GM12878 (cell line): Measurements from ENCODE around the gene TOM1L2. TPM values are rescaled to one million over a fixed set of nuclear protein-coding genes. Genes with fewer than 3 reads are reported as not detected.

ENCODE experiments used
- ATAC-seq: fragments of 200-7000 bp; cut with Tn5 transposase; 3 replicates; pipeline ENCODE4 v1.9.1; 2020; ENCODE audit warnings: mild to moderate bottlenecking, moderate library complexity
- BruUV-seq: library from RNA; stranded (reverse); fragments of 400-500 nt; replicated peaks from 2 replicates; lab custom pipeline; 2021; lab: Mats Ljungman, UMichigan
- CTCF ChIA-PET: fragments of 300-600 bp; sonication (Branson Sonifier 250); formaldehyde crosslinking; extraction: SDS; loops from one replicate; lab custom pipeline; 2021; ENCODE audit warnings: inconsistent platforms; lab: Yijun Ruan, JAX
- POLR2A ChIA-PET: fragments of 350-600 bp; formaldehyde crosslinking; extraction: SDS; loops from one replicate; lab custom pipeline; 2021; ENCODE audit warnings: inconsistent platforms; lab: Charles Lee
- RAD21 ChIA-PET: fragments of 300-600 bp; sonication (Branson Sonifier 250); formaldehyde crosslinking; loops from one replicate; lab custom pipeline; 2023; ENCODE audit warnings: antibody characterized with exemption; ENCODE audit not compliant: unreplicated experiment; lab: Charles Lee
- SMC1A ChIA-PET: fragments of 300-600 bp; sonication (Branson Sonifier 250); formaldehyde crosslinking; loops from one replicate; lab custom pipeline; 2023; ENCODE audit not compliant: unreplicated experiment, uncharacterized antibody; lab: Charles Lee
- DNase-seq: peaks from one replicate; pipeline ENCODE4 v3.0.0-alpha.2; 2011; ENCODE audit warnings: low read depth, low spot score
- FAIRE-seq: peaks from 3 replicates; lab custom pipeline; 2011; peaks lifted over from hg19 to GRCh38; lab: Jason Lieb, UNC
- H2AFZ ChIP-seq: 2 replicates; pipeline ENCODE4 v1.6.0; 2011; ENCODE audit warnings: low read depth, low read length, control low read depth; ENCODE audit not compliant: control insufficient read depth
- H3K27ac ChIP-seq: 2 replicates; pipeline ENCODE4 v1.5.1; 2011; ENCODE audit warnings: control low read depth; ENCODE audit not compliant: control insufficient read depth, insufficient read depth
- H3K27me3 ChIP-seq, 2 experiments: replicated peaks in 1 of 2; 2 replicates each; pipeline versions ENCODE4 v1.6.0 to v1.6.1; 2011; ENCODE audit warnings: low read length in 1 of 2; ENCODE audit not compliant: control insufficient read depth in 2 of 2, insufficient read depth in 2 of 2
- H3K36me3 ChIP-seq, 2 experiments: 2 replicates each; pipeline ENCODE4 v1.5.1; 2011; ENCODE audit warnings: low read length in 1 of 2; ENCODE audit not compliant: control insufficient read depth in 2 of 2, insufficient read depth in 2 of 2
- H3K4me1 ChIP-seq: 2 replicates; pipeline ENCODE4 v1.6.1; 2011; ENCODE audit warnings: mild to moderate bottlenecking, low read length, moderate library complexity, mixed read lengths; ENCODE audit not compliant: control insufficient read depth, insufficient read depth
- H3K4me2 ChIP-seq: 2 replicates; pipeline ENCODE4 v1.6.0; 2011; ENCODE audit warnings: control low read depth; ENCODE audit not compliant: control insufficient read depth, insufficient read depth
- H3K4me3 ChIP-seq: fragments of 200-600 bp; sonication (generic); 2 replicates; pipeline ENCODE4 v1.5.1; 2016
- H3K79me2 ChIP-seq: 2 replicates; pipeline ENCODE4 v1.6.0; 2011; ENCODE audit warnings: low read length; ENCODE audit not compliant: control insufficient read depth, insufficient read depth
- H3K9ac ChIP-seq: 2 replicates; pipeline ENCODE4 v1.8.0; 2011; ENCODE audit warnings: low read length, control low read depth, mixed read lengths; ENCODE audit not compliant: control insufficient read depth, insufficient read depth
- H3K9me3 ChIP-seq: replicated peaks from 3 replicates; pipeline ENCODE4 v1.5.1; 2011; ENCODE audit warnings: mild to moderate bottlenecking, low read length; ENCODE audit not compliant: control insufficient read depth, insufficient read depth
- H4K20me1 ChIP-seq: 2 replicates; pipeline ENCODE4 v1.6.0; 2011; ENCODE audit not compliant: control insufficient read depth, insufficient read depth
- CHD1 ChIP-seq: IDR thresholded peaks from 2 replicates; pipeline ENCODE4 v1.6.1; 2012; ENCODE audit warnings: low read depth, low read length, improper control_type of control experiment
- IRF5 ChIP-seq: fragments of 450-650 bp; IDR thresholded peaks from 2 replicates; pipeline ENCODE4 v1.6.1; 2017; ENCODE audit warnings: borderline replicate concordance
- JUNB ChIP-seq: IDR thresholded peaks from 2 replicates; pipeline ENCODE4 v1.6.1; 2016; ENCODE audit warnings: antibody characterized with exemption, mild to moderate bottlenecking
- NFXL1 ChIP-seq: fragments of 450-650 bp; IDR thresholded peaks from 2 replicates; pipeline ENCODE4 v1.6.1; 2017; ENCODE audit warnings: antibody characterized with exemption, mild to moderate bottlenecking, borderline replicate concordance
- POLR2AphosphoS2 ChIP-seq: IDR thresholded peaks from 2 replicates; pipeline ENCODE4 v1.6.1; 2011; ENCODE audit warnings: low read depth, mild to moderate bottlenecking, low read length, improper control_type of control experiment, moderate library complexity
- USF1 ChIP-seq: IDR thresholded peaks from 2 replicates; pipeline ENCODE4 v1.6.1; 2011; ENCODE audit warnings: borderline replicate concordance, low read depth, mild to moderate bottlenecking, moderate library complexity, mixed read lengths, low read length; ENCODE audit not compliant: insufficient read depth; ENCODE audit errors: extremely low read length
- ZNF217 ChIP-seq: fragments of 450-650 bp; IDR thresholded peaks from 2 replicates; pipeline ENCODE4 v1.6.1; 2017; ENCODE audit warnings: antibody characterized with exemption, mild to moderate bottlenecking
- WGBS: methylation state at CpG from one replicate; pipeline ENCODE4 v1.1.6; 2016; ENCODE audit warnings: low lambda C conversion rate; ENCODE audit not compliant: insufficient replicate concordance, insufficient coverage; ENCODE audit errors: missing lambda C conversion rate; 5-methylcytosine and 5-hydroxymethylcytosine counted together
- in situ Hi-C: fragments of 300-500 bp; cut with MboI; formaldehyde crosslinking; loops from 9 replicates; pipeline ENCODE4 v1.14.3; 2018; ENCODE audit warnings: mixed read lengths
- intact Hi-C: fragments of 100-400 bp; cut with micrococcal nuclease; formaldehyde crosslinking; loops from one replicate; pipeline ENCODE4 v1.14.2; 2022; ENCODE audit not compliant: unreplicated experiment
- polyA plus RNA-seq, 11 experiments: library from polyadenylated mRNA; depleted of rRNA in 4 of 11; unstranded in 6 of 11; stranded (reverse) in 5 of 11; fragments of >200 nt; fragmentation: Nextera tagmentation in 4 of 11; fragmentation: Illumina TruSeq in 1 of 11; extraction: Ambion mirVana in 4 of 11; extraction: Trizol in 1 of 11; gene quantifications; 1 replicate in 1 of 11; 2 replicates in 10 of 11; pipeline versions ENCODE4 v1.2.1 to v1.2.3, GENCODE V29; 2011 to 2016; ENCODE audit warnings: inconsistent platforms in 2 of 11, missing spikeins in 2 of 11, low read depth in 1 of 11
- total RNA-seq, 4 experiments: library from RNA; depleted of rRNA in 3 of 4; stranded (reverse); fragments of >200 nt in 3 of 4; fragmentation: Illumina TruSeq in 1 of 4; extraction: Trizol in 1 of 4; gene quantifications; 2 replicates each; pipeline versions ENCODE4 v1.2.1 to v1.2.3, GENCODE V29; 2013 to 2021
- TF ChIP-seq, protein P1 (sequence below): IDR thresholded peaks from 2 replicates; pipeline ENCODE4 v1.6.1; 2012; ENCODE audit warnings: mild to moderate bottlenecking, low read depth, low read length
- TF ChIP-seq, protein P2 (sequence below): fragments of 450-650 bp; IDR thresholded peaks from 2 replicates; pipeline ENCODE4 v1.6.1; 2016; ENCODE audit warnings: mild to moderate bottlenecking
- TF ChIP-seq, protein P3 (sequence below): IDR thresholded peaks from 2 replicates; pipeline ENCODE4 v1.6.1; 2012; ENCODE audit warnings: low read depth, low read length, improper control_type of control experiment

Gene TOM1L2
- total and polyA plus RNA-seq, 10 of the 15 experiments (the other 5 are each of a cell fraction or from before 2014, with no cell fraction given), result 0.19 to 19.2 (median 8.1) TPM

DNA sequence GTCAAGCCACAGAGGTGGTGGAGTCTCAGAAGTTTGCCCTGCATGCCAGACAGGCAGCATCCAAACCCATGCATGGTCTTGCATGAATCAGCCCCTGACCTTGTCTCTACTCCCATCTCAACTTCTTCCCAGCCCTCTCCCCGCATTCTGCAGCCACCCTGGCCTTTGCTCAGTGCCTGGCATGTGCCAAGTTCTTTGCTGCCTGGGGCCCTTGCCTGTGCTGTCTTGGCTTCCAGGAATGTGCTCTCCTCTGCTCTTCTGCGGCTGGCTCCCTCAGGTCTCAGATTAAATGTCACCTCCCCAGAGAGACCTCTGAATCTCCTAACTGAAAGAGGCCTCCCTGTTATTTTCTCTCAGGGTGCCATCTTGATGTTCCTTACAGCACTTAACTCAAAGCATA lies 18.1 kb upstream of the TOM1L2 start (continued):
- TF ChIP-seq, protein P1, sequence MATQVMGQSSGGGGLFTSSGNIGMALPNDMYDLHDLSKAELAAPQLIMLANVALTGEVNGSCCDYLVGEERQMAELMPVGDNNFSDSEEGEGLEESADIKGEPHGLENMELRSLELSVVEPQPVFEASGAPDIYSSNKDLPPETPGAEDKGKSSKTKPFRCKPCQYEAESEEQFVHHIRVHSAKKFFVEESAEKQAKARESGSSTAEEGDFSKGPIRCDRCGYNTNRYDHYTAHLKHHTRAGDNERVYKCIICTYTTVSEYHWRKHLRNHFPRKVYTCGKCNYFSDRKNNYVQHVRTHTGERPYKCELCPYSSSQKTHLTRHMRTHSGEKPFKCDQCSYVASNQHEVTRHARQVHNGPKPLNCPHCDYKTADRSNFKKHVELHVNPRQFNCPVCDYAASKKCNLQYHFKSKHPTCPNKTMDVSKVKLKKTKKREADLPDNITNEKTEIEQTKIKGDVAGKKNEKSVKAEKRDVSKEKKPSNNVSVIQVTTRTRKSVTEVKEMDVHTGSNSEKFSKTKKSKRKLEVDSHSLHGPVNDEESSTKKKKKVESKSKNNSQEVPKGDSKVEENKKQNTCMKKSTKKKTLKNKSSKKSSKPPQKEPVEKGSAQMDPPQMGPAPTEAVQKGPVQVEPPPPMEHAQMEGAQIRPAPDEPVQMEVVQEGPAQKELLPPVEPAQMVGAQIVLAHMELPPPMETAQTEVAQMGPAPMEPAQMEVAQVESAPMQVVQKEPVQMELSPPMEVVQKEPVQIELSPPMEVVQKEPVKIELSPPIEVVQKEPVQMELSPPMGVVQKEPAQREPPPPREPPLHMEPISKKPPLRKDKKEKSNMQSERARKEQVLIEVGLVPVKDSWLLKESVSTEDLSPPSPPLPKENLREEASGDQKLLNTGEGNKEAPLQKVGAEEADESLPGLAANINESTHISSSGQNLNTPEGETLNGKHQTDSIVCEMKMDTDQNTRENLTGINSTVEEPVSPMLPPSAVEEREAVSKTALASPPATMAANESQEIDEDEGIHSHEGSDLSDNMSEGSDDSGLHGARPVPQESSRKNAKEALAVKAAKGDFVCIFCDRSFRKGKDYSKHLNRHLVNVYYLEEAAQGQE, result no peak

DNA sequence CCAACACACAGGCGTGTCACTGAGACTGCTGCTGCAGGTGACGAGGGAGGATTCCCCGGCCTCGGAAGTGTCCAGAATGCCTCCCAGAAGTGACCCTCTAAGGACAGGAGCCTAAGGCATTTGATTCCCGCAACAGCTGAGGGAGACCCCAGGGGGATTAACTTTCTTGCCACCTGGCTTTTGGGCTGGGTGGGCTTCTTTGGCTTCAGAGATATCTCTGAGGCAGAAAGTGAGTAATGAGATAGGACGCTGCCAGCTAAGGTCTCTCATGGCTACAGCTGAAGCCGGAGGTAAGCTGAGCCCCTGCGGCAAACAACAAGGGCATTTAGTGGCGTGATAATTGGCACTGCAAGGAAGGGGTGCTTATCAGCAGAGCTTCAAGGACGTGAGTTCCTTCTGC lies 17.4 kb upstream of the TOM1L2 start:
- in situ Hi-C loops, result no loop called here
- no TSS peak for BruUV-seq
- POLR2A ChIA-PET, result interaction anchor here (0.5 kb wide), 1 partner anchor 41 kb away, joined by 3 read pairs; no protein-coding TSS in a partner anchor
- TF ChIP-seq NFXL1, result no peak
- TF ChIP-seq, protein P2, sequence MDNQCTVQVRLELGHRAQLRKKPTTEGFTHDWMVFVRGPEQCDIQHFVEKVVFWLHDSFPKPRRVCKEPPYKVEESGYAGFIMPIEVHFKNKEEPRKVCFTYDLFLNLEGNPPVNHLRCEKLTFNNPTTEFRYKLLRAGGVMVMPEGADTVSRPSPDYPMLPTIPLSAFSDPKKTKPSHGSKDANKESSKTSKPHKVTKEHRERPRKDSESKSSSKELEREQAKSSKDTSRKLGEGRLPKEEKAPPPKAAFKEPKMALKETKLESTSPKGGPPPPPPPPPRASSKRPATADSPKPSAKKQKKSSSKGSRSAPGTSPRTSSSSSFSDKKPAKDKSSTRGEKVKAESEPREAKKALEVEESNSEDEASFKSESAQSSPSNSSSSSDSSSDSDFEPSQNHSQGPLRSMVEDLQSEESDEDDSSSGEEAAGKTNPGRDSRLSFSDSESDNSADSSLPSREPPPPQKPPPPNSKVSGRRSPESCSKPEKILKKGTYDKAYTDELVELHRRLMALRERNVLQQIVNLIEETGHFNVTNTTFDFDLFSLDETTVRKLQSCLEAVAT, result no peak
- no peak for TF ChIP-seq CHD1
- no peak for TF ChIP-seq ZNF217
- TF ChIP-seq, protein P3, sequence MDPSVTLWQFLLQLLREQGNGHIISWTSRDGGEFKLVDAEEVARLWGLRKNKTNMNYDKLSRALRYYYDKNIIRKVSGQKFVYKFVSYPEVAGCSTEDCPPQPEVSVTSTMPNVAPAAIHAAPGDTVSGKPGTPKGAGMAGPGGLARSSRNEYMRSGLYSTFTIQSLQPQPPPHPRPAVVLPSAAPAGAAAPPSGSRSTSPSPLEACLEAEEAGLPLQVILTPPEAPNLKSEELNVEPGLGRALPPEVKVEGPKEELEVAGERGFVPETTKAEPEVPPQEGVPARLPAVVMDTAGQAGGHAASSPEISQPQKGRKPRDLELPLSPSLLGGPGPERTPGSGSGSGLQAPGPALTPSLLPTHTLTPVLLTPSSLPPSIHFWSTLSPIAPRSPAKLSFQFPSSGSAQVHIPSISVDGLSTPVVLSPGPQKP, result no peak
- no peak for TF ChIP-seq POLR2AphosphoS2
- no peak for TF ChIP-seq USF1
- TF ChIP-seq IRF5, result no peak
- TF ChIP-seq JUNB, result no peak

More for the DNA sequence above, 17.4 kb upstream of the TOM1L2 start:
- FAIRE-seq (no peak), ATAC-seq (no peak), DNase-seq (no peak)
- 52% methylated on average over 10 of the region's 10 CpGs for WGBS
- CTCF ChIA-PET, result interaction anchor here (1.4 kb wide), 1 partner anchor 71 kb away, joined by 3 read pairs; no protein-coding TSS in a partner anchor
- H3K36me3 ChIP-seq, result no peaks in the 10 kb centered on the region
- no peak overlapping the region for H3K4me3 ChIP-seq
- RAD21 ChIA-PET, result interaction anchor here (0.6 kb wide), 1 partner anchor 38 kb away, joined by 3 read pairs; no protein-coding TSS in a partner anchor
- SMC1A ChIA-PET, result no interaction called here
- no peak overlapping the region for H3K9ac ChIP-seq
- H3K4me2 ChIP-seq, result no peak overlapping the region
- intact Hi-C loops, result no loop called here
- H3K79me2 ChIP-seq, result no peaks in the 10 kb centered on the region
- no peak overlapping the region for H2AFZ ChIP-seq
- H4K20me1 ChIP-seq, result no peaks in the 10 kb centered on the region
- no peaks in the 10 kb centered on the region for H3K9me3 ChIP-seq
- H3K27me3 ChIP-seq, result no peaks in the 10 kb centered on the region; a peak in 1 of 4 replicates
- H3K4me1 ChIP-seq, result no peaks in the 10 kb centered on the region; the same call in 1 of the 2 replicates
- no peak overlapping the region for H3K27ac ChIP-seq
